ENCODE results near the gene STPG2.
"Not testable (repeated sequence)": the region's sequence is repeated elsewhere in the genome, so short reads cannot be mapped to it uniquely, and the experiment has no call there.

Gene STPG2

DNA sequence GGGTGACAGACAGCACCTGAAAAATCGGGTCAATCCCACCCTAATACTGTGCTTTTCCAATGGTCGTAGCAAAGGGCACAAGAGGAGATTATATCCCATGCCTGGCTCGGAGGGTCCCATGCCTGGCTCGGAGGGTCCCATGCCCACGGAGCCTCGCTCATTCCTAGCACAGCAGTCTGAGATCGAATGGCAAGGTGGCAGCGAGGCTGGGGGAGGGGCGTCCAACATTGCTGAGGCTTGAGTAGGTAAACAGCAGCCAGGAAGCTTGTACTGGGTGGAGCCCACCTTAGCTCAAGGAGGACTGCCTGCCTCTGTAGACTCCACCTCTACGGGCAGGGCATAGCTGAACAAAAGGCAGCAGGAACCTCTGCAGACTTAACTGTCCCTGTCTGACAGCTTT is 365.1 kb downstream of the STPG2 start:
- DNase-seq = no peak

DNA sequence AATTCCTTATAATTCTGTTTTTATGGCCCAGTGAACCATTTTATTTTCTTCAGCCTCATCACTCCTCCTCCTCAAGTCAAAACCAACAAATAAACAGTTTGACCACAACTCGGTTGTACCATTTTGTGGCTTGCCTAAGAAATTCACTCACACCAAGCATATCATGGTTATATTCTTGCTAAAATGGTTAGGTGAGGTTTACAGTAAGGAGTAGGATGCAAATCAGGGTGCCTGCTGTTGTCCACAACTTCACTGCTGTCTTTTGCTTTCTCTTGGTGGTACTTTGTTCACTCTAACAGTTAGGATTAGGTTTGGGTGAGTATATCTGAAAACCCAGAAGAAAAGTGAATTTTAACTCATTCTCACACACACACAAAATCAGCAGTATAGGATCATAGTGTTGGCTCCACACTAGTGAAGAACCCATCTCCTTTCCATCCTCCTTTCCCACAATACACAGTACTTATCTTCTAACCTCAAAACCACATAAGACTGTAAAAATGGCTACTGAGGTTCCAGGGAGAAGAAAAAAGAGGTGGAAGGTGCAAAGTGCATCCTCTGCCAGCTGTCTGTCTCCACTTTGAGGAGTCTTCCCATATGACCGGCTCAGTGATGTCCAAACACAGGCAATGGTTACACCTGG is 368.8 kb downstream of the STPG2 start:
- DNase-seq = no peak

DNA sequence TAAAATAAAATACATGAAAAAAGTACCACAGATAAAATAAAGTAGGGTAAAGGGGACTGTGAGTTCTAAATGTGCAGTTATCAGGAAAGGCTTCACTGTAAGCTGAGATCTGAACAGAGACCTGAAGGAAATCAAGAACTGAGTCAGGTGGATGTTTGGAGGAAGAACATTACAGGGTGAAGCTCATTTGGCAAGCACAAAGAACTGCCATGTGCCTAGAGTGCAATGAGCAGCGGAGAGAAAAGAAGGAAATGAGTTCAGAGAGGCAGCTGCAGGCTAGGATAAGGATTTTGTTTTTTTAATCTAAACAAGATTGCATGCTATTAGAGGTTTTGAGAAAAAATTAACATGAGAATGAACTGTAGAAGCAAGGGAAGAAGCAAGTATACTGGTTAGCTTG is 373.1 kb downstream of the STPG2 start:
- no peak for DNase-seq

DNA sequence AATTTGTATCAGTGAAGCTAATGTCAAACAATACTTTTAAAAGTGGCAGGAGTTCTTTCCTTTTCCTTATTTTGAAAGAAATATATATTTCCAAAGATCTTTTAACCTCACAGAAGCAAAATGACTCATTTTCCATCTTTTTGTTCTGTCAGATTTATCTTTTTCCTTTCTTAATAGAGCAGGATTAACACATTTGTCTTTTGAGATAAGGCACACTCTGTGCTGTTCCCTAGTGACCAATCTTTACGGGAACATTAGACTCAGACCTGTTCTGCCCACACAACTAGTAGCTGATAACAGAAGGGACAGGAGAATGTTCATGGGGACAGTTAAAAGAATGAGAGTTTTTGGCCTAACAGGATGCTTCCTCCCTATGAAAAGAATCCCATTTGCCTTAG is 381.2 kb downstream of the STPG2 start:
- no peak for DNase-seq

DNA sequence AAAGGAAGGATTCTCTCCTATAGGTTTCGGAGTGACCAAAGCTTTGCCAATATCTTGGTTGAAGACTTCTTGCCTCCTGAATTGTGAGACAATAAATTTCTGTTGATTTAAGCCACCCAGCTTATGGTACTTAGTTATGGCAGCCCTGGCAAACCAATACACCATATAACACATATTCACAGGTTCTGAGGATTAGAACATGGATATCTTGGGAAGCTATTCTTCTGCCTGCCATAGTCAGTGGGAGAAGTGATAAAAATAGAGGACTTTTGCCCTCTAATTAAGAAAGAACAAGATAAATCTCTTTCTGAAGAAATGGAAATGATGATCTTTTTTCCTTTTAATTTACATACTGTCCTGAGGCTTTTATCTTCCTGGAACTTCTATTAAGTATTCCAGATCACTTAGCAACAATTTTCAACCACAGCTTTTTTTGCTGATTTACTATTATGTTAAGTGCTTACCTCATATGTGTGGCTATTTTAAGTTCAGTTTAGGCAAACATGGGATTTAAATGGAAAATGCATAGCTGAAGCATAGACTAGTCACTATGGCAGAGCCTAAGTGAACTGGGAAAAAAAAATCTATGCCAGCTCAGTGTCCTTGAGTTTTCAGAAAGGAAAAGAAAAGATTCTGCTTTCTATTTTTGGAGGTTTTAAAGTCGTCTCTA is 381.7 kb downstream of the STPG2 start:
- no peak for DNase-seq

DNA sequence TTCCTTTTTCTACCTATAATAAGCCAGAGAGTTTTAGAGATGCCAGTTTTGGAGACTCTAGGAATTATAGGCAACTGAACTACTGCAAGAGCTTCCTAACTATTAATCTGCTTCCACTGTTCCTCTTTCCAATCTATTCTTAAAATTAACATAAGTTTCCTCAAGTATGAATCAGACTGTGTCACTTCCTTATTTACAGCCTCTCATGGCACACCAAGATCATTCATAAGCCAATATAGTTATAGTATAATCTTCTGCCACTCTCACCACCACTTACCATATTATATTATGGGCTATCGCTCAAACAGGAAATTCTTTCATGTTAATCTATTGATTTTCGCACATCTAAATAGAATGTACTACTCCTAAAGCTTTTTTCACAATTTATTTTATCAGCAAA is 383.5 kb downstream of the STPG2 start:
- no peak for DNase-seq

DNA sequence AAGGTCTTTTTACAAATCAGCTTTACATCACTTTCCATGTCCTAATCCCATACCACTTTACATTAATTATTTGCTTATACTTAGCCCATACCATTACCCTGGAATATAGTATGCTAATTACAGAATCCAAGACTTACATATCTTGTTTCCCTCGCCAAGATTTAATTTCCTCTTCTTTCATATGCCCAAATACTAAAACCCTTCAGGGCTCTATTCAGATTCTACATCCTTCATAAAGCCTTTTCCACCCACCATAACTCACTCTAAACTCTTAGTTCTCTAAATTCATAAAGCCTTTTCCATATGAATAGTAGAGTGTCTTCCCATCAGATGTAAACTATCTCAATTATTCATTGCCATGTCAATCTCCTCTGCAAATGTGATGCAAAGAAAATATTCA is 390.7 kb downstream of the STPG2 start:
- no peak for DNase-seq

DNA sequence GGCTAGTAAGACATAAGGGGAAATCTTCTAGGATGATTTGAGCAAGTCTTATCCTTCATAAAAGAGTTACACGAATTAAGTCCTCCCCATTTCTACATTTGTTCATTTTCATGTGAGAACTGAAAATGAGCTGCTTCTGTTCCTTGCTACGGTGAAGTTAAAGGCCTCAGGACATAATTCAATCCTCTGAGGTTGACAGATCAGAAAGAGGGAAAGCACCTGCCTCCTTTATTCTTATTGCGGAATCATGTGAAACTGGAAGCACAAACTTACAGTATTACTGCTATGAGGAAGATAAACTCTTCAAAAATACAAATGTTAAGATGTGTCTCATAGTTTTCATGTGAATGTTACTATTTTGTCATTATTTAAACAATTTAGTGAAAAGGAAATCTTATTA is 395.3 kb downstream of the STPG2 start:
- no peak for DNase-seq

DNA sequence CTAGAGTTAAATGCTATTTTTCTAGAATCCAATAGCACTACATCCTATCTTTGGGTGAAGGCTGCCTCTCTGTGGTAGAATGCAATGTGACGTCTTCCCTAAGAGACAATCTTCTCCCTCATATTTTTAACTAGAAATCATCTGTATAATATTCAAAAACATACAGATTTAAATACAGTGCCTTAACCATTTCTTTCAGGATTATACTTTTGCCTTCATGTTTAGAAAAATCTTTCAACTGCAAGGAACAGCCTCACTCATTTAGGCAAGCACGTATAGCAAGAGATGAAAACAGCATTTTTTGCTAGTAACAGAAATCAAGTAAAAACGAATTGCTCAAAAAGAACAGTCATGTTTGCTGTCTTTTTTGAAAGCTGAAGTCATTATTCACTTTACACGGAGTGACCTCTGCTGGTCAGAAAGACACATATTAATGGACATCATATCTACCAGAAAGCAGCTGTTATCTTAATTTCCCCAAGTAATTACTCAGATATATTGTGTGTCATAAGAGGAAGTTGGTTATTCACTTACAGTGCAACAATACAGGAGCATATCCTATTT is 422.3 kb downstream of the STPG2 start:
- no peak for DNase-seq

DNA sequence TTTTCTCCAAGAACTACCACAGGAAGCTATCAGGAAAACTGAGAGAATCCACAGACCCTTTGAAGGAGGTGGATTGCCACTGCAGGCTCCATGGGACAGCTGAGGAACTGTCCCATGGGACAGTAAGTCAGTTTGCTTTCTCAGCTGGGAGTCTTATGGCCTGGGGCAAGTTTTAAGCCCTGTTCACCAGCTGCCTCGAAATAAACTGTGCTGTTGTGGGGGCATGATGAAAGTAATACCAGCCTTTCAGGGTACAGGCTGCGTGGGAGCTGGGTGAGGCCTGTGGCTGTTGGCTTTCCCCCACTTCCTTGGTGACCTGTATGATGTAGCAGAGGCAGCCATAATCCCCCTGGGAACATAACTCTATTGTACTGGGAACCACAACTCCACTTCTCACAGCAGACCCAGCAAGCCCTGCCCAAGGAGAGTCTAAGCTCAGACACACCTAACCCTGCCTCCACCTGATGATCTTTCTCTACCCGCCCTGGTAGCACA is 452.1 kb downstream of the STPG2 start:
- DNase-seq = no peak

DNA sequence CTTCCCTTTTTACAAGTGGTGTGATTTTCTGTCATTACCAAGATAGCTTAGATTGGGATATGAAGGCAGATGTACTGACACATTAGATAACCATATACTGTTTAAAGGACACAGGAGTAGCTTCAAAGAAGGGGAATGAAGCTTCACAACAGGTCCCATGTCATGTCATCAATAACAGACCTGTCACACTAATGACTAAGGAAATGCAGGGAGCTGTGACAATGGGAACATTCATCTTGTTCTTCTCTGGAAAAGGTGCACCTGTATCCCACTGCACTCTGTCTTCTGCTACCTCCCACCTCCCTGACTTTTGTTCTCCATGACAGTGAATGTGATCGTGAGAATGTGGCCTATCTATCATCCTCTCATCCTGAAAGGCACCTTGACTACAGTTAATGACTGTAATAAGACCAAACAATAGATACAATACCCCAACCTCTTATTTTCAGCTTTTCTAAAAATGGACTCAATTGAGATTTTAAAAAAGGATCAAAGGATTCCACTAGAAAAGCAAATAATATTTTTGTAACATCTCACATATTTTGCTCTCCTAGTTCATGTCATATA is 472.5 kb downstream of the STPG2 start:
- no peak for DNase-seq

DNA sequence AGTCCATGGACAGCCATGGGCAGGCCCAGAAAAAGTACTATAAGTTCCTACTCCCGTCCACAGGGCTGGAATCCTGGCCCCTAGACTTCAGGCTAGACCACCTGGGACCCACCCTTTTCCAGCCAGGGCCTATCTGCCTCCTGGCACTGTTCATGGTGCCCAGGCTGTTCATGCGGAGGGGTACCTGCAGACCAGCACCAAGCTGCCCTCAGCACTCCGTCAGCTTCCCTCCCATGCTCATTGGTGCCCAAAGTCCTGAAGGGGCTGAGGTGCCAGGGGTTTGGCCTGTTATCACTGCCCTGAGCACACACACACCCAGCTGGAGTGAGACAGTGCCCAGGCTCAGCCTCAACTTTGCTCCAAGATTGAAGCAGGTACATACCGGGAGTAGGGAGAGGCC is 477.7 kb downstream of the STPG2 start:
- DNase-seq = no peak

DNA sequence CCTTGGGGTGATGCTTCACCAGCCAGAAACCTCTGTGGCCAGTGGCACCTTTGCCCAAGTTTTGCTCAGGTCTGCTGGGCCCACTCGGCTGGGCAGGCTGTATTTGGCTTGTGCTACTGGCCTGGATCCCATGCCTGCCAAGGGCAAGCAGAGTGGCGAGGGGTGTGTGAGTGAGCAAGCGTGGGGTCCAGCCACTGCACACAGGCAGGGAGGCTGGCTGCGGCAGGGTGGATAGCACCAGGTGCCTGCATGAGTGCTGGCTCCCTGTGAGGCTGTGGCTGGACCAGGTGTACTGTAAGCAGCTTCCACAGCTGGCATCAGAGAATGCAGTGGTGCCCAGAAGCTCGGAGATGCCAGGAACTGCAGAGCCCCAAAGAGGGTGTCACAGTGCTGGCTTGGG is 478.5 kb downstream of the STPG2 start:
- no peak for DNase-seq

DNA sequence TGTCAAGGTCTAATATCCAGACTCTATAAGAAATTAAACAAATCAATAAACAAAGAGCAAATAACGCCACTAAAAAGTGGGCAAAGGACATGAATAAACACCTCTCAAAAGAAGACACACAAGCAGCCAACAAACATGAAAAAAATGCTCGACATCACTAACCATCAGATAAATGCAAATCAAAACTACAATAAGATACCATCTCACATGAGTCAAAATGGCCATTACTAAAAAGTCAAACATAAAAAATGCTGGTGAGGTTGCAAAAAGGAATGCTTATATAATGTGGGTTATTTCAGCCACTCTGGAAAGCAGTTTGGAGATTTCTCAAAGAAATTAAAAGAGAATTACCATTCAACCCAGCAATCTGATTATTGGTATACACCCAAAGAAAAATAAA is 481.1 kb downstream of the STPG2 start:
- DNase-seq = no peak

DNA sequence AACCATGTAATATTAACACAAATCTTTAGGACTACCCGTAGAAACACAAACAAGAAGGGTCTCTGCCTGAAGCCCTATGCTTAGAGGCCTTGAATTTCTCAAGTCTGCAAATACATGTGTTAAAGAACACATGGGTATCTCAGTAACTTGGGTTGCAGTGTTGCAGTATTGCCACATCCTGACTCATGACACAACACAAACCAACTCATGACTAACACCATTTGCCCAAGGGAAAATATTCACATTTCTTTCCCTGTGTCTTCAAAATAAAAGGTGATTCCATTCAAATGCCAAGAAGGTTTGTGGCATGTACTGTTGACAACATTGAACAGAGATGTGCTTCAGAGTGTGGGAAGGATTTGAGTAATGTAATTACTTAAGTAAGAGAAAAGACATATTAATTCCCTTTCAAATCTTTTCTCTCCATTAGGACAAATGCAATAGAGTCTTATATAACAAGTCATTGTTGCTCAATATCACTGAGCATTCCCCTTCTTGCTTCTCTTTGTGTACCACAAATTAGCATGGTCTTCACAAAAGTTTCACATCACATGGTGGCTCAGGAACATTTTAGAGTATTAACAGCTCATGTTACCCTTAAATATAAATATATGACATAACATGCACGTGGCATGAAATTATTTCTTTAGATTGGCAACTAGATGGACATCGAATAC is 487.1 kb downstream of the STPG2 start:
- DNase-seq = no peak

DNA sequence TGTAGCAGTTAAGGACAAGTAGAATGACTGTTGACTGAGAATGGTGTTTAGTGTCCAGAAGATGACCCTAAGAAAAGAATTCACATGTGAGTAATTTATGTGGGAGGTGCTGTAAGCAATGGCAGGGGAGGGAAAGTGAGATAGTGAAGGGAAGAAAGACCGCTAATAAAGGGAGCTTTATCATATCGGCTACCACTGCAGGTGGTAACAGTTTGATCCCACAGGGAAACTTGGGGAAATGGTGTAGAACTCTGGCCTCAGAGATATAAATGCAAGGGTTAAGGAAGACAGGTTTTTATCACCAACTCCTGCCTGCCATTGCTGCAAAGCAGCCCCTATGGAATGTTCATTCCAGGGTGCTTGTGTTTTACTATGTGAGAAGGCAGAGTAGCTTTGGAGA is 489.6 kb downstream of the STPG2 start:
- DNase-seq = no peak

DNA sequence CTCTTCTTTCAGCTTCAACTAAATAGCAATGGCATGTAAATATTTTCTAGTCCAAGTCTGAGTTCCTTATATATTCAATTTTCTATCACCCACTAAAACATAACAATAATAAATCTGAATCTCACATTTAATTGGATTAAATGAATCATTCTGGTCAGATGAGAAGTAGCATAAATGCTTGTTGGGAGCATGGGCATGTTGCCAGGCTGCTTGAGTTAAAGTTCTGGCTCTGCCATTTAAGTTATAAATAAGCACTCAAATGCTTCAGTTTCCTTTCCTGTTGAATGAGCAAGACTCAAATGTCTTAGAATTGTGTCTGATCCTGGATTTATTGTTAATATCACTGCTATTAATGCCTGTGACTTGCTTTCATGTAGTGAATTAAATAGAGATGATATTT is 496.3 kb downstream of the STPG2 start:
- no peak for DNase-seq

DNA sequence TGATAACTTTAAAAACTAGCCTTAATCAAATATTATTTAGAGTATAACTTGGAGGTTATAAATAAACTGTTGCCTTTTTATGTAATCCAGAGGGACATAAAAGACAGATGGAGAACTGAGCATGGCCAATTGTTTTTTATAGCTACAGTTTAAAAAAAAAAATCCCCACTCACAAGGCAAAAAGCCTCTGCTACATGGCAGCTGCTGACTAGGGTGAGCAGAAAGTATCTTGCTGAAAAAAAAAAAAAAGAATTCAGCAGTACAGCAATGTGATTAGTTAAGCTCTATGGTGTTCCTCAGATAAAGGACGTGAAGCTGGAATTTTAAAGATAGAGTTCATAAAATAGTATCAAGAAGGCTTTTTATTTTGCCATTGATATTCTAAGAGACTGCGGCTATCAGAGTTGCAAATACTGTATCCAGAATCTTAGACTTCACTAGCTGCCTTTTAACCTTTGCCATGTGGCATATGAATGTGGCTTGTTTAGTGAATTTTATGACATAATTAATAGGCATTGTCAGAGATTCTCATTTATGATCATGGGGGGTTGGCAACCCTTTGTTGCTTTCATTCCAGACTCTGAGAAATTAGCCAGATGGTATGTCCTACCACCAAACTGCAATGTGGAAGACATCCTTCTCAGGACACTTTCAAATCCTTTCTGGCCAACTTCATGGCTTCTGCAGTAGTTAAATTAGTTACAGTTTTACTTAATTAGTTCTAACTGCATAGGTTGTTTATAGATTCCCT is 498.0 kb downstream of the STPG2 start:
- DNase-seq = no peak

DNA sequence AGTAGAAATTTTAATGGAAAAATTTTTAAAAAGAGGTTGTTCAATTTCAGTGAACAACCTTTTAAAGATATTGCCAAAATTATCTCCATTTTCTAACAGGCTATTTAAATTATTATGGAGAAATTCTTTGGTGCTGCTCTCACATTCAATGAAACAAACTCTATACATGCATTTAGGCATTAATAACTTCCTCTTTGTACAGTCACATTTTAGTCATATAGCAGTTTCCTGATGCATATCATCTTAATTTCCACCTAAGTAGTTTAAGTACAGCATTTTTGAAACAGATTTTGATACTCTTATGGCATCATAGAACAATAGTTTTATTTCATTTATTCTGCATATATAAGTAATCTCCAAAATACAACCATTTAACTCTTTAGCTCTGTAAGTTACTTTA is 500.1 kb downstream of the STPG2 start:
- no peak for DNase-seq

DNA sequence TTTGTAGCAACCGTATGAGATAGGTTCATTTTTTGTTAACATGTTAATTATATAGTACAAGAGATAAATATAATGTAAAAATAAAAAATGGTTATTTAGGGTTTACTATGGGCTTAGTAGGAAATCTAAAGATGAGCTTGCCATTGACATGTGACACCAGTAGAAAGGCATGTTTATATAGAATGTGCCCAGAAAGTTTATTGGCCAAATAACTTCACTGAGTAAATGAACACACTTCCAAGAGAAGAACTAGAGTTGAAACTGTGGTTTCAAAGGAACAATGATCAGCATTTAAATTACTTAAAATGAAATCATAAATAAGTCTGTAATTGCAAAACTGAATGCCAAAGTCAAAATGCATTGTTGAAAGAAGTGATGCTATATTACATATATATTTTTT is 503.3 kb downstream of the STPG2 start:
- no peak for DNase-seq

DNA sequence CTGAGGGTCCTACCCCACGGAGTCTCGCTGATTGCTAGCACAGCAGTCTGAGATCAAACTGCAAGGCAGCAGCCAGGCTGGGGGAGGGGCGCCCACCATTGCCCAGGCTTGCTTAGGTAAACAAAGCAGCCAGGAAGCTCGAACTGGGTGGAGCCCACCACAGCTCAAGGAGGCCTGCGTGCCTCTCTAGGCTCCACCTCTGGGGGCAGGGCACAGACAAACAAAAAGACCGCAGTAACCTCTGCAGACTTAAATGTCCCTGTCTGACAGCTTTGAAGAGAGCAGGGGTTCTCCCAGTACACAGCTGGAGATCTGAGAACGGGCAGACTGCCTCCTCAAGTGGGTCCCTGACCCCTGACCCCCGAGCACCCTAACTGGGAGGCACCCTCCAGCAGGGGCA is 509.4 kb downstream of the STPG2 start:
- DNase-seq = not testable (repeated sequence)

DNA sequence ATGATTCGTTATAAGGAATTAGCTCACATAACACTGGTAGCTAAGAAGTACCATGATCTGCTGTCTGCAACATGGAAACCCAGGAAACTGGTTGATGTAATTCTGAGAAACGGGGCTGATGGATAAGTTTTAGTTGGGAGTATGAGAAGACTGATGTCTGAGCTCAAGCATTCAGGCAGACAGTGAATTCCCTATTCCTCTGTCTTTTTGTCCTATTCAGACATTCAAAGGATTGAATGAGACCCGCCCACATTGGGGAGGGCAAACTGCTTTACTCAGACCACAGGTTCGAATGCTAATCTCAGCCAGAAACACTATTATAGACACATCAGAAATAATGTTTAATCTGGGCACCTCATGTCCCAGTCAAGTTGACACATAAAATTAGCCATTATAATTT is 515.5 kb downstream of the STPG2 start:
- no peak for DNase-seq

DNA sequence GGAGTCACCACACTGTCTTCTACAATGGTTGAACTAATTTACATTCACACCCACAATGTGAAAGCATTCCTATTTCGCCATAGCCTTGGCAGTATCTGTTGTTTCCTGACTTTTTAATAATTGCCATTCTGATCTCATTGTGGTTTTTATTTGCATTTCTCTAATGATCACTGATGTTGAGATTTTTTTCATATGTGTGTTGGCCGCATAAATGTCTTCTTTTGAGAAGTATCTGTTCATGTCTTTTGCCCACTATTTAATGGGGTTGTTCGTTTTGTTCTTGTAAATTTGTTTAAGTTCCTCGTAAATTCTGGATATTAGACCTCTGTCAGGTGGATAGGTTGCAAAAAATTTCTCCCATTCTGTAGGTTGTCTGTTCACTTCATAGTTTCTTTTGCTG is 519.1 kb downstream of the STPG2 start:
- DNase-seq = no peak
